Glomerular endothelial cell (primary cell): ENCODE measurements around the gene ATF6. TPM values are rescaled to one million over a fixed set of nuclear protein-coding genes. Genes with fewer than 3 reads are reported as not detected.
"Not testable (repeated sequence)": the region's sequence is repeated elsewhere in the genome, so short reads cannot be mapped to it uniquely, and the experiment has no call there.

ENCODE experiments used
- DNase-seq: peaks from one replicate; pipeline ENCODE4 v3.0.0-alpha.2; 2011; ENCODE audit warnings: low read depth, low spot score; ENCODE audit errors: extremely low read depth
- total RNA-seq: library from RNA; depleted of rRNA; stranded (reverse); fragments of >200 nt; gene quantifications from 2 replicates; pipeline ENCODE4 v1.2.3, GENCODE V29; 2015

The ATF6 gene
- total RNA-seq, 1 donor from 2014 or later: 48.7 TPM

GRCh38 chr1:161733526-161733925 lies 32.6 kb upstream of the ATF6 start:
- peak; percentile 41 for DNase-seq

GRCh38 chr1:161735837-161736236 lies 30.3 kb upstream of the ATF6 start:
- no peak for DNase-seq

GRCh38 chr1:161736335-161736969 lies 29.7 kb upstream of the ATF6 start:
- DNase-seq: no peak

- no peak for DNase-seq
Measured at GRCh38 chr1:161737625-161738024, 28.5 kb upstream of the ATF6 start.

DNA sequence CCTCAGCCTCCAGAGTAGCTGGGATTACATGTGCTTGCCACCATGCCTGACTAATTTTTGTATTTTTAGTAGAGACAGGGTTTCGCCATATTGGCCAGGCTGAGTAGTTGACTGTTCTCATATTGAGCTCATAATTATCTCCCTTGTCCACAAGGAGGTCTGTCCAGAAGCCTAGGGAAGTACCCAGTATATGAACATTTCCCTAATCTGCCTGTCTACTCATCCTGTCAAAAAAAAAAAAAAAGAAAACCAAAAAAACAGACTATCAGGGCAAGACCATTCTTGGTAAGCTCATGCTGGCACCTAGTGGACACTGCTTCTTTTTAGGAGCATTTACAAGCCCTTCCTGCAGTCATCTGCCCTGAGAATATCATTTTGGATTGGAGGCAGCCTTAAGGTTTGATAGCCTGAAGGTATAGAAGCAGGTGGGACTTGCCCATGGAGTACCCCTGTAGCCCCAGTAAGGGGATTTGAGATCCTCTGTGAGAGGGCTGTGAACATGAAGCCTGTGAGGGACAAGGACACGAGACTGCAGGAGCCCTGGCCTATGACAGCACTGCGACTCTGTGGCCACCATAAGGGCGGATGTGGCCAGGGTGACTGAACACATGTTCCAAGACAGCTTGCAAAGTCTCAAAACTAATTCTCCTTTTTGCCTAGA lies 27.4 kb upstream of the ATF6 start:
- DNase-seq: no peak

GRCh38 chr1:161739865-161740566 lies 26.1 kb upstream of the ATF6 start:
- no peak for DNase-seq

- DNase-seq: no peak
Measured at GRCh38 chr1:161740921-161741320, 25.2 kb upstream of the ATF6 start.

DNA sequence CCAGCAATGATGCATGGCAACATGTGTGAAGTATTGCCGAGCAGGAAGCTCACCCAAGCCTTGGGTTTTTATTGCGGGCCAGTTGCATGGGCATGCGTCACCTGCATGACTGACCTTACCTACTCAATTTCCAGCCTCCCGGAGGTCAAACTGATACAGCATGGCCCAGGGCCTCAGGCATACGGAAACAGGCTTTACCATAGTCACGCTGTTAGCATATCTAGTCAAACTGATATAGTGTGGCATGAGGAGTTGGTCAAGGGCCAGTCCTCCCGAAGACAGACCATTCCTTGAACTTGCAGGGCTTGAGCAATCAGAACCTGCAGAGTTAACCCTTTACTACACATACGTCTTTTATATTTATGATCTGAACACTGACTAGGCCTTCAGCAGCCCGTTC lies 22.9 kb upstream of the ATF6 start:
- DNase-seq: no peak

GRCh38 chr1:161747801-161748200 lies 18.3 kb upstream of the ATF6 start:
- no peak for DNase-seq

- no peak for DNase-seq
Measured at GRCh38 chr1:161749509-161750407, 16.4 kb upstream of the ATF6 start, which contains the start of gene DUSP12. DUSP12 (plus strand) TSS chr1:161749786; CDS start chr1:161749802, 16 bp downstream.

DNA sequence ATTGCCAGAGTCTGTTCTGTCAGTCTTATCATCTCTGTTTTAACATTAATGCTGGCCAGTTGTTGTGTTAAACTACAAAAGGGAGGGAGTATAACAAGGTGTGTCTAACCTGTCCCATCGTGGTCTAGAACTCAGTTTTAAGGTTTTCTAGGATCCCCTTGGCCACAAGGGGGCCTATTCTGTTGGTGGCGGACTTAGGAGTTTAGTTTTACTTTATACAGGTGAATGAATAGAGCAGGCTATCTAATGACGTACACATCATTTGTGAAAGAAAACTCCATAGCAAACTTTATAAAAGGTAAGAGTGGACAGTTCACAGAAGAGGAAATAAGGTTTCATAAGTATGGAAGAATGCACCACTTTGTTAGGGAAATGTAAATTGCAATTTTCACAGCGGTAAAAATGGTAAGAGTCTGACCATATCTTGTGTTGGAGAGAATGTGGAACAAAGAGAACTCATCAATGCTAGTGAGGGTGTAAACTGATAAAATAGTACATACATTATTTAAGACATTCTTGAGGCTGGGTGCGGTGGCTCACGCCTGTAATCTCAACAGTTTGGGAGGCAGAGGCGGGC lies 2.5 kb upstream of the ATF6 start:
- DNase-seq: no peak

DNA sequence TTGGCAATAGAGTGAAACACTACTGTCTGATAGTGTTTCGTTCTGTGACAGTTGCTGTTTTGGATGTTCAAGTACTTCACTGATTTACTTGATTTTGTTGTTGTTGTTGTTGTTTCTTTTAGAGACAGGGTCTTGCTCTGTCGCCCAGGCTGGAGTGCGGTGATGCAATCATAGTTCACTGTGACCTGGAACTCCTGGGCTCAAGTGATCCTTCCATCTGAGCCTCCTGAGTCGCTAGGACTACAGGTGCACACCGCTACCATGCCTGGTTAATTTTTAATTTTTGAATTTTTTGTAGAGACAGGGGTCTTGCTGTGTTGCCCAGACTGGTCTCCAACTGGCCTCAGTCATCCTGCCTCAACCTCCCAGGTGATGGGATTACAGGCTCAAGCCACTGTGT lies 2.3 kb downstream of the ATF6 start:
- DNase-seq: no peak

- DNase-seq: no peak
Measured at GRCh38 chr1:161768986-161769672, 3.0 kb downstream of the ATF6 start.

DNA sequence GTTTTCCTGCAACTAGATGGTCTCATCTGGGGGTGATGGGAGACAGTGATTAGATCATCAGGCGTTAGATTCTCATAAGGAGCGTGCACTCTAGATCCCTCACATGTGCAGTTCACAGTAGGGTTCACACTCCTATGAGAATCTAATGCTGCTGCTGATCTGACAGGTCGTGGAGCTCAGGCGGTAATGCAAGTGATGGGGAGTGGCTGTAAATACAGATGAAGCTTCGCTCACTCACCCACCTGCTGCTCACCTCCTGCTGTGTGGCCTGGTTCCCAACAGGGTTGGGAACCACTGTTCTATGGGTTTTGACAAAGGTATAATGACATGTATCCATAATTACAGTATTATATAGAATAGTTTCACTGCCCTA lies 3.5 kb downstream of the ATF6 start:
- DNase-seq: not testable (repeated sequence)

- no peak for DNase-seq
Measured at GRCh38 chr1:161770250-161770649, 4.1 kb downstream of the ATF6 start.

GRCh38 chr1:161771161-161771560 lies 5.0 kb downstream of the ATF6 start:
- no peak for DNase-seq

- DNase-seq: no peak
Measured at GRCh38 chr1:161771973-161772372, 5.9 kb downstream of the ATF6 start.

GRCh38 chr1:161772397-161772796 lies 6.3 kb downstream of the ATF6 start:
- no peak for DNase-seq

- DNase-seq: no peak
Measured at GRCh38 chr1:161773791-161774190, 7.7 kb downstream of the ATF6 start.

- no peak for DNase-seq
Measured at GRCh38 chr1:161777261-161777660, 11.1 kb downstream of the ATF6 start.
